Adrenal gland (tissue), 12 donors: Measurements from ENCODE around the gene DDRGK1. TPM values are rescaled to one million over a fixed set of nuclear protein-coding genes. Genes with fewer than 3 reads are reported as not detected.
A peak's percentile ranks its signal among the peaks of the same experiment; 100 is the strongest.

Source experiments
- DNase-seq, 7 donors: peaks; one replicate each; pipeline ENCODE4 v3.0.0-alpha.2; 2019 to 2020
- H3K27ac ChIP-seq, 5 donors: fragments of 200-600 bp; sonication (generic) in 4 of 5; 1 replicate in 3 of 5; 2 replicates in 2 of 5; pipeline versions ENCODE4 v1.5.1 to v1.8.0; 2016 to 2020; ENCODE audit warnings: mild to moderate bottlenecking in 1 of 5
- H3K27me3 ChIP-seq: fragments of 200-600 bp; 2 replicates; pipeline ENCODE4 v1.8.0; 2021
- H3K36me3 ChIP-seq, 2 donors: fragments of 200-600 bp; replicated peaks in 1 of 2; 1 replicate in 1 of 2; 2 replicates in 1 of 2; pipeline versions ENCODE4 v1.5.1 to v1.8.0; 2018 to 2022
- H3K4me1 ChIP-seq, 2 donors: fragments of 200-600 bp; replicated peaks in 1 of 2; 1 replicate in 1 of 2; 2 replicates in 1 of 2; pipeline versions ENCODE4 v1.5.1 to v1.8.0; 2018 to 2021
- H3K4me3 ChIP-seq, 4 donors: fragments of 200-600 bp; sonication (generic) in 3 of 4; one replicate each; pipeline ENCODE4 v1.5.1; 2016 to 2018
- H3K9me3 ChIP-seq, 3 donors: fragments of 200-600 bp; sonication (generic) in 1 of 3; replicated peaks in 1 of 3; 1 replicate in 2 of 3; 2 replicates in 1 of 3; pipeline versions ENCODE4 v1.5.1 to v1.8.0; 2016 to 2021
- CTCF ChIP-seq, 6 experiments: fragments of 450-650 bp in 4 of 6; fragments of 200-600 bp in 2 of 6; sonication (generic) in 1 of 6; IDR thresholded peaks; 1 replicate in 5 of 6; 2 replicates in 1 of 6; pipeline versions ENCODE4 v1.5.1 to v1.8.0; 2016 to 2021; ENCODE audit warnings: antibody characterized with exemption in 6 of 6, mild to moderate bottlenecking in 2 of 6, moderate library complexity in 1 of 6
- POLR2A ChIP-seq, 2 donors: fragments of 450-650 bp; IDR thresholded peaks; one replicate each; pipeline ENCODE4 v1.6.1; 2017; ENCODE audit warnings: antibody characterized with exemption in 2 of 2, mild to moderate bottlenecking in 2 of 2, moderate library complexity in 1 of 2
- WGBS, 4 donors: extraction: QIAGEN DNeasy Blood & Tissue Kit in 2 of 4; methylation state at CpG; one replicate each; pipeline versions ENCODE4 v1.1.5 to v1.1.7; 2013 to 2017; 5-methylcytosine and 5-hydroxymethylcytosine counted together
- intact Hi-C, 2 donors: fragments of 100-400 bp; cut with DNase I; formaldehyde crosslinking; loops; one replicate each; pipeline versions ENCODE4 v1.14.1 to v1.15.0; 2022 to 2023
- polyA plus RNA-seq, 3 donors: library from polyadenylated mRNA; stranded (reverse); fragments of 200-250 nt in 2 of 3; fragments of 350-450 nt in 1 of 3; fragmentation: Illumina TruSeq in 1 of 3; extraction: RNeasy Lipid Tissue Mini Kit (QIAGEN cat#74804) in 1 of 3; gene quantifications; one replicate each; pipeline ENCODE4 v1.2.3, GENCODE V29; 2013 to 2014
- total RNA-seq, 9 donors: library from RNA; depleted of rRNA in 4 of 9; stranded (reverse); fragments of >200 nt in 4 of 9; fragments of 120-200 nt in 1 of 9; fragmentation: NEBNext Ultra II Directional in 1 of 9; extraction: Animal tissue kit (Norgen Biotek cat#: 25700) in 1 of 9; gene quantifications; one replicate each; pipeline versions ENCODE4 v1.1.0 to v1.2.4, GENCODE V29; 2013 to 2023
- donor health status: healthy with polysubstance abuse.
- donor health status: Bipolar disorder and iron deficiency.
- donor health status: DM: yes; HTN: yes; CAD: no.
- donor health status: DM: no; HTN: no; CAD: no.
- donor health status: DM: no; HTN: no; CAD: no.
- donor health status: DM: yes; HTN: yes; CAD: no.

DDRGK1 gene
- total and polyA plus RNA-seq, 12 donors, result 81.6 to 202 (median 140) TPM

DNA sequence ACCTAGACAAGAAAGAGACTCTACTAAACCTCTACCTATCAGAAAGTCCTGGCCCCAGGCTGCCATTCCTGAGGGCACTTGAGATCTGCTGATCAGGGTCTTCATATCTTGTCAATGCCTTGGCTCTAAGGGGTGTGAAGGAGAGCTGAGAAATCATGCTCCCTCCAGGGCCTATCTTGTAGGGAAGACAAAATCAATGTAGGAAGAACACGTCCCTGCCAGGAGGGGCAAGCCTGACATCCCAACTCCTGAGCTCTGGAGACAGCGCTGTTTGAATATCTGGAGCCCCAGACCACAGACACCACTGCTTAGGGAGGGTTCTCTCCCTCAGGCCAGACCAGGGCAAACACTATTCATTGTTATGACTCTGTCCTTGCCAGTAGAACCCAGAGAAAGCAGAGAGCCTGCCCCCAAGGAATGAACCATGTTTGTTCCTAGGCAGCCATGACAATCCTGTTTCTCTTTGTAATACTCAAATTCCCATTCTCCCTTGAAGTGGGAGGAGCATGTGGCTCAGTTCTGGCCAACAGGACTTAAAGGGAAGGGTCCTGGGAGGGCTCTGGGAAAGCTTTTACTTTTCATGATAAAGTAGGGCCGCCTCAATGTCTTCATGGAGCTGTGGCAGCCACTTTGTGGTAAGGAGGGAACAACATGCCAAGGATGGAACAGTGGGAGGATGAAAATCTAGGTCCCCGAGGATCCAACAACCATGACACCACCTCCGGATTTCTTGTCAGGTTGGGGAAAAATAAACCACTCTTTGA lies 43.0 kb downstream of the DDRGK1 start:
- no peaks in the 10 kb centered on the region for H3K36me3 ChIP-seq
- peaks cover 20 to 24% of the 10 kb centered on the region in 2 donors for H3K4me1 ChIP-seq
- no peaks in the 10 kb centered on the region for H3K9me3 ChIP-seq
- WGBS, 4 donors, result 67 to 82% (median 75%) methylated on average over 5 of the region's 5 CpGs
- TF ChIP-seq CTCF (IDR thresholded peaks at IDR 0.05), result no peak
- TF ChIP-seq POLR2A (IDR thresholded peaks at IDR 0.05), result no peak
- no peak overlapping the region for H3K27ac ChIP-seq
- DNase-seq, result peak in 1 of 7 donors; percentile 49
- no peak overlapping the region for H3K4me3 ChIP-seq
- intact Hi-C loops, result no loop called here
- no peaks in the 10 kb centered on the region for H3K27me3 ChIP-seq

DNA sequence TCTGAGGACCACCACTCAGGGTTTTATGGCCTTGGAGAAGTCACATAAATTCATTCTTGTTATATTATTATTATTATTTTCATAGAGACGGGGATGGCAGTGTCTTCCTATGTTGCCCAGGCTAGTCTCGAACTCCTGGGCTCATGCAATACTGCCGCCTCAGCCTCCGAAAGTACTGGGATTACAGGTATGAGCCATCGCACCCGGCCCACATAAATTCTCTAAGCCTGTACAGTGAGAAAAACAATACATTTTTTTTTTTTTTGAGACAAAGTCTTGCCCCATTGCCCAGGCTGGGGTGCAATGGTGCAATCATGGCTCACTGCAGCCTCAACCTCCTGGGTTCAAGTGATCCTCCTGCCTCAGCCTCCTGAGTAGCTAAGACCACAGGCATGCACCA lies 44.1 kb downstream of the DDRGK1 start:
- TF ChIP-seq POLR2A (IDR thresholded peaks at IDR 0.05), result no peak
- TF ChIP-seq CTCF (IDR thresholded peaks at IDR 0.05), result no peak
- H3K9me3 ChIP-seq, result no peaks in the 10 kb centered on the region
- intact Hi-C loops, result no loop called here
- 90 to 93% (median 91%) methylated on average over 6 of the region's 6 CpGs for WGBS, 4 donors
- H3K27me3 ChIP-seq, result no peaks in the 10 kb centered on the region
- peak in 1 of 7 donors; percentile 50 for DNase-seq
- no peak overlapping the region for H3K27ac ChIP-seq
- H3K4me1 ChIP-seq, result peaks cover 20 to 29% of the 10 kb centered on the region in 2 donors
- peaks cover 0 to 1% of the 10 kb centered on the region in 2 donors for H3K36me3 ChIP-seq
- H3K4me3 ChIP-seq, result peak overlapping the region in 1 of 4 donors; percentile 92

GRCh38 chr20:3158968-3159431 lies 45.5 kb downstream of the DDRGK1 start:
- H3K27me3 ChIP-seq, result no peaks in the 10 kb centered on the region
- H3K4me1 ChIP-seq, result peaks cover 20 to 29% of the 10 kb centered on the region in 2 donors
- 1 to 3% (median 2%) methylated on average over 10 of the region's 10 CpGs for WGBS, 4 donors
- no peak for TF ChIP-seq CTCF (IDR thresholded peaks at IDR 0.05)
- no peak for TF ChIP-seq POLR2A (IDR thresholded peaks at IDR 0.05)
- H3K27ac ChIP-seq, result peak overlapping the region; percentile 76 to 94 (median 83)
- H3K36me3 ChIP-seq, result peaks cover 0 to 4% of the 10 kb centered on the region in 2 donors
- peak overlapping the region; percentile 75 to 98 (median 84) for H3K4me3 ChIP-seq
- peak in 1 of 7 donors; percentile 48 for DNase-seq
- intact Hi-C loops, result no loop called here
- H3K9me3 ChIP-seq, result no peaks in the 10 kb centered on the region

- intact Hi-C loops, result no loop called here
- TF ChIP-seq POLR2A (IDR thresholded peaks at IDR 0.05), result no peak
- no peak for TF ChIP-seq CTCF (IDR thresholded peaks at IDR 0.05)
- H3K36me3 ChIP-seq, result peaks cover 0 to 4% of the 10 kb centered on the region in 2 donors
- no peaks in the 10 kb centered on the region for H3K27me3 ChIP-seq
- H3K27ac ChIP-seq, result peak overlapping the region in 1 of 5 donors; percentile 25
- peak in 1 of 7 donors; percentile 45 for DNase-seq
- peak overlapping the region in 1 of 4 donors; percentile 92 for H3K4me3 ChIP-seq
- 74 to 76% (median 75%) methylated on average over 11 of the region's 11 CpGs for WGBS, 4 donors
- no peaks in the 10 kb centered on the region for H3K9me3 ChIP-seq
- H3K4me1 ChIP-seq, result peaks cover 24 to 31% of the 10 kb centered on the region in 2 donors
Observed at GRCh38 chr20:3157817-3158216, 46.7 kb downstream of the DDRGK1 start.
